Stimulated activated CD8-positive, alpha-beta memory T cell treated with anti-CD3 and anti-CD28 coated beads, Interleukin-4, amount 100 ng/mL, for 48 hours (primary cell): ENCODE measurements around the gene APOBEC3F.
"Not testable (repeated sequence)": the region's sequence is repeated elsewhere in the genome, so short reads cannot be mapped to it uniquely, and the experiment has no call there.

Experiments
- DNase-seq: peaks from one replicate; pipeline ENCODE4 v3.0.0-alpha.2; 2020

APOBEC3F gene

GRCh38 chr22:39076155-39077025 is 35.7 kb downstream of the APOBEC3F start:
- DNase-seq = not testable (repeated sequence)

- DNase-seq = peak; percentile 68
These were observed 36.6 kb downstream of the APOBEC3F start, which contains the start of gene APOBEC3G for GRCh38 chr22:39077026-39077840. APOBEC3G (plus strand) TSS chr22:39077275; CDS start chr22:39077362, 87 bp downstream.

- not testable (repeated sequence) for DNase-seq
These were observed 37.2 kb downstream of the APOBEC3F start for GRCh38 chr22:39077912-39078311.

GRCh38 chr22:39078329-39078728 is 37.7 kb downstream of the APOBEC3F start:
- DNase-seq = no peak

- not testable (repeated sequence) for DNase-seq
These were observed 38.5 kb downstream of the APOBEC3F start for GRCh38 chr22:39079054-39079637.

GRCh38 chr22:39080052-39080762 is 39.5 kb downstream of the APOBEC3F start:
- no peak for DNase-seq

GRCh38 chr22:39081016-39081415 is 40.4 kb downstream of the APOBEC3F start:
- DNase-seq = no peak

- no peak for DNase-seq
These were observed 40.9 kb downstream of the APOBEC3F start for GRCh38 chr22:39081598-39081997.

- no peak for DNase-seq
These were observed 42.8 kb downstream of the APOBEC3F start for GRCh38 chr22:39083212-39084165.

GRCh38 chr22:39084666-39085065 is 44.0 kb downstream of the APOBEC3F start:
- no peak for DNase-seq

- DNase-seq = no peak
These were observed 46.4 kb downstream of the APOBEC3F start for GRCh38 chr22:39087098-39087497.

- no peak for DNase-seq
These were observed 47.4 kb downstream of the APOBEC3F start for GRCh38 chr22:39087881-39088684.

- no peak for DNase-seq
These were observed 48.0 kb downstream of the APOBEC3F start for GRCh38 chr22:39088685-39089032.

GRCh38 chr22:39089928-39090327 is 49.3 kb downstream of the APOBEC3F start:
- no peak for DNase-seq

- DNase-seq = peak; percentile 87
These were observed 49.9 kb downstream of the APOBEC3F start for GRCh38 chr22:39090426-39091064.

- no peak for DNase-seq
These were observed 50.7 kb downstream of the APOBEC3F start for GRCh38 chr22:39091126-39092081.

GRCh38 chr22:39092111-39092862 is 51.6 kb downstream of the APOBEC3F start:
- peak; percentile 63 for DNase-seq
